ENCODE data around the gene FLII.
A peak's percentile ranks its signal among the peaks of the same experiment; 100 is the strongest.
"Not testable (repeated sequence)": the region's sequence is repeated elsewhere in the genome, so short reads cannot be mapped to it uniquely, and the experiment has no call there.

FLII gene

DNA sequence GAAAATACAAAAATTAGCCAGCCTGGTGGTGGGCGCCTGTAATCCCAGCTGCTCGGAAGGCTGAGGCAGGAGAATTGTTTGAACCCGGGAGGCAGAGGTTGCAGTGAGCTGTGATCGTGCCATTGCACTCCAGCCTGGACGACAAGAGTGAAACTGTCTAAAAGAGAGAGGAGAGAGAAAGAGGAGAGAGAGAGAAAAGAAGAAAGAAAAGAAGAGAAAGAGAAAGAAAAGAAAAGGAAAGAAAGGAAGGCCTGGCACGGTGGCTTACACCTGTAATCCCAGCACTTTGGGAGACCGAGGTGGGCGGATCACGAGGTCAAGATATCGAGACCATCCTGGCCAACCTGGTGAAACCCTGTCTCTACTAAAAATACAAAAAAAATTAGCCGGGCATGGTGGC, 41.6 kb downstream of the FLII start:
- H3K36me3 ChIP-seq (ENCODE audit: control insufficient read depth in 2 of 2, insufficient read depth in 1 of 2, low read length in 2 of 2); H3K27ac ChIP-seq (ENCODE audit: extremely low read depth, low read depth, low read length); H3K4me3 ChIP-seq (ENCODE audit: low read depth, low read length); H3K9me3 ChIP-seq (ENCODE audit: control insufficient read depth, insufficient read depth, low read depth, low read length); H3K4me1 ChIP-seq (ENCODE audit: control insufficient read depth, insufficient read depth, low read length): not testable (repeated sequence)
- TF ChIP-seq PRDM1 (tag by site-specific recombination; IDR thresholded peaks at IDR 0.05) (peak; percentile 94), ZNF366 (tag by site-specific recombination; conservative IDR thresholded peaks at IDR 0.05) (peak; percentile 20; the same call in 1 of the 2 replicates)
- ChIA-PET CTCF (interaction anchor here (0.6 to 3.4 kb wide), 11 partner anchors 12 to 641 kb away, joined by 3 to 22 read pairs (median 5); no protein-coding TSS in a partner anchor), POLR2A (interaction anchor here (0.6 to 1.3 kb wide), 2 partner anchors 10 to 33 kb away, joined by 3 to 4 read pairs; partner anchors contain the start of gene ALKBH5)

DNA sequence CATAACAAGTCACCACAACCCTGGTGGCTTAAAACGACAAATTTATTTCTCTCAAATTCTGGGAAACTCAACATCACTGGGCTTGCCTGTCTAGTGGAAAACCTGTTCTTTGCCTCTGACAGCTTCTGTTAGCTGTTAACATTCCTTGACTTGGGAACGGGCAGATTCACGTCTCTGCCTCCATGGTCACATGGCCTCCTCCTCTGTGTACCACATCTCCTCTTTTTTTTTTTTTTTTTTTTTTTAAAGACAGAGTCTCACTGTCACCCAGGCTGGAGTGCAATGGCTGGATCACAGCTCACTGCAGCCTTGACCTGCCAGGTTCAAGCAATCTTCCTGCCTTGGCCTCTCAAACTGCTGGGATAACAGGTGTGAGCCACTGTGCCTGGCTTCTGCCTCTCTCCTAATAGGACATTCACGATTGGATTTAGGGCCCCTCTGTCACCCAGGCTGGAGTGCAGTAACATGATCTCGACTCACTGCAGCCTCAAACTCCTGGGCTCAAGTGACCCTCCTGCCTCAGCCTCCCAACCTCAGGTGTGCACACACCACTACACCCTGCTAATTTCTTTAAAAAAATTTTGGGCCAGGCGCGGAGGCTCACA, 44.8 kb downstream of the FLII start:
- Histone ChIP-seq H3K27ac (ENCODE audit: extremely low read depth, low read depth, low read length) (no peak overlapping the region), H3K4me1 (ENCODE audit: control insufficient read depth, insufficient read depth, low read length) (no peaks in the 10 kb centered on the region), H3K9me3 (ENCODE audit: control insufficient read depth, insufficient read depth, low read depth, low read length) (no peaks in the 10 kb centered on the region), H3K4me3 (ENCODE audit: low read depth, low read length) (no peak overlapping the region), H3K36me3 (ENCODE audit: control insufficient read depth in 2 of 2, insufficient read depth in 1 of 2, low read length in 2 of 2) (peaks cover 18 to 23% of the 10 kb centered on the region in 2 experiments)
- TF ChIP-seq ZNF544 (tag by site-specific recombination; IDR thresholded peaks at IDR 0.05) (no peak), ZBTB17 (tag by site-specific recombination; IDR thresholded peaks at IDR 0.05) (peak; percentile 48; the same call in 1 of the 2 replicates)
- CTCF ChIA-PET = interaction anchor here (0.6 kb wide), 2 partner anchors 64 to 1220 kb away, joined by 3 to 4 read pairs; no protein-coding TSS in a partner anchor
- POLR2A ChIA-PET = interaction anchor here (0.6 to 0.9 kb wide), 3 partner anchors 24 to 644 kb away, joined by 5 to 7 read pairs (median 5); no protein-coding TSS in a partner anchor

- POLR2A ChIA-PET = no interaction called here
- no peaks in the 10 kb centered on the region for H3K9me3 ChIP-seq (ENCODE audit: control insufficient read depth, insufficient read depth, low read depth, low read length)
- CTCF ChIA-PET = no interaction called here
- peaks cover 55 to 78% of the 10 kb centered on the region in 2 experiments for H3K36me3 ChIP-seq (ENCODE audit: control insufficient read depth in 2 of 2, insufficient read depth in 1 of 2, low read length in 2 of 2)
- TF ChIP-seq MYNN (tag by site-specific recombination; IDR thresholded peaks at IDR 0.05; ENCODE audit: borderline replicate concordance) (no peak), ZNF658 (tag by site-specific recombination; IDR thresholded peaks at IDR 0.05) (no peak), ZNF791 (tag by site-specific recombination; IDR thresholded peaks at IDR 0.05) (no peak), ZNF707 (tag by site-specific recombination; IDR thresholded peaks at IDR 0.05) (no peak), ZNF302 (tag by site-specific recombination; IDR thresholded peaks at IDR 0.05; ENCODE audit: low read depth) (no peak), ZSCAN16 (tag by site-specific recombination; IDR thresholded peaks at IDR 0.05) (no peak), ZNF248 (tag by site-specific recombination; IDR thresholded peaks at IDR 0.05) (no peak), ZNF2 (tag by site-specific recombination; IDR thresholded peaks at IDR 0.05) (no peak), EGR2 (tag by site-specific recombination; IDR thresholded peaks at IDR 0.05; ENCODE audit: low read depth) (no peak)
- TF ChIP-seq, protein P1, sequence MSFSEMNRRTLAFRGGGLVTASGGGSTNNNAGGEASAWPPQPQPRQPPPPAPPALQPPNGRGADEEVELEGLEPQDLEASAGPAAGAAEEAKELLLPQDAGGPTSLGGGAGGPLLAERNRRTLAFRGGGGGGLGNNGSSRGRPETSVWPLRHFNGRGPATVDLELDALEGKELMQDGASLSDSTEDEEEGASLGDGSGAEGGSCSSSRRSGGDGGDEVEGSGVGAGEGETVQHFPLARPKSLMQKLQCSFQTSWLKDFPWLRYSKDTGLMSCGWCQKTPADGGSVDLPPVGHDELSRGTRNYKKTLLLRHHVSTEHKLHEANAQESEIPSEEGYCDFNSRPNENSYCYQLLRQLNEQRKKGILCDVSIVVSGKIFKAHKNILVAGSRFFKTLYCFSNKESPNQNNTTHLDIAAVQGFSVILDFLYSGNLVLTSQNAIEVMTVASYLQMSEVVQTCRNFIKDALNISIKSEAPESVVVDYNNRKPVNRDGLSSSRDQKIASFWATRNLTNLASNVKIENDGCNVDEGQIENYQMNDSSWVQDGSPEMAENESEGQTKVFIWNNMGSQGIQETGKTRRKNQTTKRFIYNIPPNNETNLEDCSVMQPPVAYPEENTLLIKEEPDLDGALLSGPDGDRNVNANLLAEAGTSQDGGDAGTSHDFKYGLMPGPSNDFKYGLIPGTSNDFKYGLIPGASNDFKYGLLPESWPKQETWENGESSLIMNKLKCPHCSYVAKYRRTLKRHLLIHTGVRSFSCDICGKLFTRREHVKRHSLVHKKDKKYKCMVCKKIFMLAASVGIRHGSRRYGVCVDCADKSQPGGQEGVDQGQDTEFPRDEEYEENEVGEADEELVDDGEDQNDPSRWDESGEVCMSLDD (tag by site-specific recombination; IDR thresholded peaks at IDR 0.05) = no peak
- H3K4me3 ChIP-seq (ENCODE audit: low read depth, low read length) = no peak overlapping the region
- no peaks in the 10 kb centered on the region for H3K4me1 ChIP-seq (ENCODE audit: control insufficient read depth, insufficient read depth, low read length)
- H3K27ac ChIP-seq (ENCODE audit: extremely low read depth, low read depth, low read length) = no peak overlapping the region
Measured at GRCh38 chr17:18208092-18208491, 50.4 kb downstream of the FLII start.

- Histone ChIP-seq H3K4me3 (ENCODE audit: low read depth, low read length) (no peak overlapping the region), H3K27ac (ENCODE audit: extremely low read depth, low read depth, low read length) (no peak overlapping the region), H3K36me3 (ENCODE audit: control insufficient read depth in 2 of 2, insufficient read depth in 1 of 2, low read length in 2 of 2) (peaks cover 58 to 85% of the 10 kb centered on the region in 2 experiments), H3K4me1 (ENCODE audit: control insufficient read depth, insufficient read depth, low read length) (no peaks in the 10 kb centered on the region), H3K9me3 (ENCODE audit: control insufficient read depth, insufficient read depth, low read depth, low read length) (no peaks in the 10 kb centered on the region)
- ChIA-PET CTCF (interaction anchor here (1.3 to 4.5 kb wide), 2 partner anchors 10 to 14 kb away, joined by 3 to 22 read pairs; no protein-coding TSS in a partner anchor), POLR2A (interaction anchor here (0.7 kb wide), 1 partner anchor 9 kb away, joined by 4 read pairs; no protein-coding TSS in a partner anchor)
- TF ChIP-seq ZNF48 (tag by site-specific recombination; IDR thresholded peaks at IDR 0.05) = no peak
- TF ChIP-seq ZNF654 (tag by site-specific recombination; IDR thresholded peaks at IDR 0.05; ENCODE audit: low read depth) = no peak
- no peak for TF ChIP-seq ZNF768 (tag by site-specific recombination; IDR thresholded peaks at IDR 0.05)
- no peak for TF ChIP-seq ZNF202 (tag by site-specific recombination; IDR thresholded peaks at IDR 0.05; ENCODE audit: borderline replicate concordance)
- TF ChIP-seq ZNF433 (tag by site-specific recombination; IDR thresholded peaks at IDR 0.05; ENCODE audit: low read depth) = no peak
- no peak for TF ChIP-seq ZNF266 (tag by site-specific recombination; IDR thresholded peaks at IDR 0.05; ENCODE audit: low read depth)
Measured at GRCh38 chr17:18206962-18207361, 51.6 kb downstream of the FLII start.

Data from HEK293 (cell line).